Measurements from ENCODE around the gene TSPAN31.
A peak's percentile ranks its signal among the peaks of the same experiment; 100 is the strongest.
"Not testable (repeated sequence)": the region's sequence is repeated elsewhere in the genome, so short reads cannot be mapped to it uniquely, and the experiment has no call there.

Gene TSPAN31

GRCh38 chr12:57771873-57772428, 27.1 kb downstream of the TSPAN31 start, which contains the start of gene METTL1:
TSS of gene METTL1 (minus strand) at chr12:57772105. CDS start at chr12:57772083, 22 bp downstream.
- Histone ChIP-seq H3K4me1 (ENCODE audit: control insufficient read depth, low read length) (peaks cover 18% of the 10 kb centered on the region), H3K36me3 (ENCODE audit: control insufficient read depth, low read length) (peaks cover 24% of the 10 kb centered on the region), H3K4me3 (ENCODE audit: low read length) (peak within 1 kb of the TSS; percentile 89), H3K27me3 (ENCODE audit: control insufficient read depth, low read length) (peaks cover under 1% of the 10 kb centered on the region), H3K4me2 (ENCODE audit: low read length) (peak within 1 kb of the TSS; percentile 88), H3K79me2 (ENCODE audit: control insufficient read depth, low read length) (peaks cover 11% of the 10 kb centered on the region), H3F3A (ENCODE audit: control insufficient read depth, insufficient read depth) (no peaks in the 10 kb centered on the region), H4K20me1 (ENCODE audit: control insufficient read depth, insufficient read depth, low read depth, low read length) (no peaks in the 10 kb centered on the region), H3K27ac (ENCODE audit: low read depth, low read length) (peak within 1 kb of the TSS; percentile 54), H3K9me2 (replicated peaks; ENCODE audit: control insufficient read depth, low read length) (no peaks in the 10 kb centered on the region), H3K9me3 (ENCODE audit: control insufficient read depth, insufficient read depth, low read length) (no peaks in the 10 kb centered on the region)
- no peak for TF ChIP-seq EZH2phosphoT487 (IDR thresholded peaks at IDR 0.05; ENCODE audit: borderline replicate concordance, low read length)
- no peak for TF ChIP-seq CTCF (IDR thresholded peaks at IDR 0.05; ENCODE audit: low read depth, low read length, poor library complexity, severe bottlenecking)

DNA sequence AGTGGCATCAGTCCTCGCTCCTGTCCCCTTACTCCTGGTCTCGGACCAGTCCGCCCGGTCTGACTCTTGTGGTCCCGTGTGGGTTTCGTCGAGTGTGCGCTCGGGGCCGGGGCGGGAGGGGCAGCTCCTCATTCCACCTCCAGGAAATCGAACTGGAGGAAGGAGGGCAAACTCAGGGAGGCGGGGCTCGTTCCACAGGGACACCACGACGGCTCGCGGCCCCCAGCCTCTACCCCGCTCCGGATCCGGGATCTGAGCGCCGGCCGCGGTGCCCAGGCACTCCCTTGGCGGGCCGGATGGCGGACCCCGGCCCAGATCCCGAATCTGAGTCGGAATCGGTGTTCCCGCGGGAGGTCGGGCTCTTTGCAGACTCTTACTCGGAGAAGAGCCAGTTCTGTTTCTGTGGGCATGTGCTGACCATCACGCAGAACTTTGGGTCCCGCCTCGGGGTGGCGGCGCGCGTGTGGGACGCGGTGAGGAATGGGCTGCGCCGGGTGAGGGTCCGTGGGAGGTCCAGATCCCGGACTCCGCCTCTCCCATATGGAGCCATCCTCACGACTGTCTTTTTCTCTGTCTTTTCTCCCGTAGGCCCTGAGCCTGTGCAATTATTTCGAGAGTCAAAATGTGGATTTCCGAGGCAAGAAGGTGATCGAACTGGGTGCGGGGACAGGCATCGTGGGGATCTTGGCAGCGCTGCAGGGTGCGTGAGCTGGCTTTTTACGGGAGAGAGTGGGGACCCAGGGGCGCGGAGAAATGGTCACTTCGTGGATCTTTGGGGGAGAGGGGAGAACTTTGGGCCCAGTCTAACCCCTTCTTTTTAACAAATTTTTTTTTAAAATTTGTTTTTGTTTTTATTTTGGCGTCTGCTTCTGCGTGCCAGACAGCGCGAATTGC, 27.8 kb downstream of the TSPAN31 start, which contains the start of gene EEF1AKMT3:
Gene EEF1AKMT3, plus strand, starts transcription at position 186 of the 894 bp plus-strand sequence. Its CDS starts 111 bp downstream, at position 297.
- TF ChIP-seq CTCF (IDR thresholded peaks at IDR 0.05; ENCODE audit: low read depth, low read length, poor library complexity, severe bottlenecking): no peak
- no peak for TF ChIP-seq EZH2phosphoT487 (IDR thresholded peaks at IDR 0.05; ENCODE audit: borderline replicate concordance, low read length)
- H3K27ac ChIP-seq (ENCODE audit: low read depth, low read length): peak within 1 kb of the TSS; percentile 54

DNA sequence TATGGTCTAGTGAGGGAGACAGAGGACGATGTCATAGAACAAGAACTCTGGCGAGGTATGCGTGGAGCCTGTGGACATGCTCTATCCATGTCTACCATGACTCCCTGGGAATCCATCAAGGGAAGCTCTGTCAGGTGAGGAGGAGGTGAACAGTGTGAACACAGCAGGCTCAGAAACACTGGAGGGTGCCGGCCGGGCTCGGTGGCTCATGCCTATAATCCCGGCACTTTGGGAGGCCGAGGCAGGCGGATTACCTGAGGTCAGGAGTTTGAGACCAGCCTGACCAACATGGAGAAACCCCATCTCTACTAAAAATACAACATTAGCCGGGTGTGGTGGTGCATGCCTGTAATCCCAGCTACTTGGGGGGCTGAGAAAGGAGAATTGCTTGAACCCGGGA, 29.8 kb downstream of the TSPAN31 start:
- not testable (repeated sequence) for H3K9me2 ChIP-seq (replicated peaks; ENCODE audit: control insufficient read depth, low read length); H3K27ac ChIP-seq (ENCODE audit: low read depth, low read length); H3K4me2 ChIP-seq (ENCODE audit: low read length); H3F3A ChIP-seq (ENCODE audit: control insufficient read depth, insufficient read depth); H3K9me3 ChIP-seq (ENCODE audit: control insufficient read depth, insufficient read depth, low read length); H4K20me1 ChIP-seq (ENCODE audit: control insufficient read depth, insufficient read depth, low read depth, low read length); H3K27me3 ChIP-seq (ENCODE audit: control insufficient read depth, low read length); H3K4me3 ChIP-seq (ENCODE audit: low read length)
- peaks cover 15% of the 10 kb centered on the region for H3K4me1 ChIP-seq (ENCODE audit: control insufficient read depth, low read length)
- H3K36me3 ChIP-seq (ENCODE audit: control insufficient read depth, low read length): peaks cover 14% of the 10 kb centered on the region
- peaks cover 11% of the 10 kb centered on the region for H3K79me2 ChIP-seq (ENCODE audit: control insufficient read depth, low read length)

More for the DNA sequence above, 27.8 kb downstream of the TSPAN31 start, which contains the start of gene EEF1AKMT3:
- no peaks in the 10 kb centered on the region for H3K9me3 ChIP-seq (ENCODE audit: control insufficient read depth, insufficient read depth, low read length)
- no peaks in the 10 kb centered on the region for H3K27me3 ChIP-seq (ENCODE audit: control insufficient read depth, low read length)
- H3F3A ChIP-seq (ENCODE audit: control insufficient read depth, insufficient read depth): no peaks in the 10 kb centered on the region
- peak within 1 kb of the TSS; percentile 89 for H3K4me3 ChIP-seq (ENCODE audit: low read length)
- no peaks in the 10 kb centered on the region for H3K9me2 ChIP-seq (replicated peaks; ENCODE audit: control insufficient read depth, low read length)
- H3K79me2 ChIP-seq (ENCODE audit: control insufficient read depth, low read length): peaks cover 11% of the 10 kb centered on the region
- no peaks in the 10 kb centered on the region for H4K20me1 ChIP-seq (ENCODE audit: control insufficient read depth, insufficient read depth, low read depth, low read length)
- peaks cover 15% of the 10 kb centered on the region for H3K4me1 ChIP-seq (ENCODE audit: control insufficient read depth, low read length)
- H3K36me3 ChIP-seq (ENCODE audit: control insufficient read depth, low read length): peaks cover 24% of the 10 kb centered on the region
- peak within 1 kb of the TSS; percentile 88 for H3K4me2 ChIP-seq (ENCODE audit: low read length)

DNA sequence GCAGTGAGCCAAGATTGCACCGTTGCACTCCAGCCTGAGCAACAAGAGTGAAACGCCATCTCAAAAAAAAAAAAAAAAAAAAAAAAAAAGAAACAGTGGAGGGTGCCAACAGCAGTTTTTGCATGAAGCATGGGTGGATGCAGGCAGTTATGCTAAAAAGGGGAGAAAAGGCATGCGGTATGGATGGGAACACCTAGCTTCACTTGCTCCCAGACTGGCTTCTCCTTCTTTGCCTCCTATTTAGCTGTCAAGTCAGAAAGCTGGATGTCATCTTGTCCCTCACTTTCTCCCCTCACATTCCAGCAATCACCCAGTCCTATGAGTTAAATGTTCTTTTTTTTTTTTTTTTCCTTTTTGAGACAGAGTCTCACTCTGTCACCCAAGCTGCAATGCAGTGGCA, 30.2 kb downstream of the TSPAN31 start:
- Histone ChIP-seq H3K27ac (ENCODE audit: low read depth, low read length) (no peak overlapping the region), H4K20me1 (ENCODE audit: control insufficient read depth, insufficient read depth, low read depth, low read length) (no peaks in the 10 kb centered on the region), H3K79me2 (ENCODE audit: control insufficient read depth, low read length) (peaks cover 11% of the 10 kb centered on the region), H3K4me1 (ENCODE audit: control insufficient read depth, low read length) (peaks cover 15% of the 10 kb centered on the region), H3F3A (ENCODE audit: control insufficient read depth, insufficient read depth) (no peaks in the 10 kb centered on the region), H3K9me2 (replicated peaks; ENCODE audit: control insufficient read depth, low read length) (no peaks in the 10 kb centered on the region), H3K4me2 (ENCODE audit: low read length) (no peak overlapping the region), H3K27me3 (ENCODE audit: control insufficient read depth, low read length) (no peaks in the 10 kb centered on the region), H3K9me3 (ENCODE audit: control insufficient read depth, insufficient read depth, low read length) (no peaks in the 10 kb centered on the region), H3K4me3 (ENCODE audit: low read length) (no peak overlapping the region), H3K36me3 (ENCODE audit: control insufficient read depth, low read length) (peaks cover 10% of the 10 kb centered on the region)
- TF ChIP-seq CTCF (IDR thresholded peaks at IDR 0.05; ENCODE audit: low read depth, low read length, poor library complexity, severe bottlenecking) (no peak), EZH2phosphoT487 (IDR thresholded peaks at IDR 0.05; ENCODE audit: borderline replicate concordance, low read length) (no peak)

All from DOHH2 (cell line).